H1 (cell line): ENCODE results near the gene CNDP2. TPM values are rescaled to one million over a fixed set of nuclear protein-coding genes. Genes with fewer than 3 reads are reported as not detected.

Experiments
- CTCF ChIA-PET: fragments of 300-600 bp; sonication (Branson Sonifier 250); formaldehyde crosslinking; loops from one replicate; lab custom pipeline; 2021; ENCODE audit not compliant: partially characterized antibody; lab: Charles Lee
- POLR2A ChIA-PET: fragments of 300-600 bp; sonication (Branson Sonifier 250); formaldehyde crosslinking; loops from one replicate; lab custom pipeline; 2021; ENCODE audit warnings: inconsistent platforms; ENCODE audit not compliant: partially characterized antibody; lab: Charles Lee
- DNase-seq, 2 experiments: peaks; one replicate each; pipeline versions ENCODE4 v3.0.0 to v3.0.0-alpha.2; 2010 to 2022; ENCODE audit warnings: low spot score in 2 of 2, low read depth in 1 of 2, mixed read lengths in 1 of 2
- FAIRE-seq: peaks from 2 replicates; lab custom pipeline; 2011; peaks lifted over from hg19 to GRCh38; lab: Jason Lieb, UNC
- H2AFZ ChIP-seq: 2 replicates; pipeline ENCODE4 v1.8.1; 2012; ENCODE audit warnings: low read length, inconsistent platforms
- H2AK5ac ChIP-seq: 2 replicates; pipeline ENCODE4 v1.6.1; 2013; ENCODE audit warnings: low read depth, low read length
- H2BK120ac ChIP-seq: replicated peaks from 2 replicates; pipeline ENCODE3; 2013; ENCODE audit warnings: low read depth, low read length, inconsistent platforms
- H2BK12ac ChIP-seq: 2 replicates; pipeline ENCODE4 v1.6.1; 2013; ENCODE audit warnings: low read depth, low read length
- H2BK15ac ChIP-seq: 2 replicates; pipeline ENCODE4 v1.6.1; 2013; ENCODE audit warnings: low read length
- H2BK20ac ChIP-seq: 2 replicates; pipeline ENCODE4 v1.6.1; 2013; ENCODE audit warnings: low read length
- H2BK5ac ChIP-seq: 2 replicates; pipeline ENCODE4 v1.6.1; 2013; ENCODE audit warnings: low read depth, low read length
- H3K14ac ChIP-seq: 2 replicates; pipeline ENCODE4 v1.6.1; 2013; ENCODE audit warnings: inconsistent platforms; ENCODE audit not compliant: insufficient read length
- H3K18ac ChIP-seq: 2 replicates; pipeline ENCODE4 v1.6.1; 2013; ENCODE audit warnings: low read length; ENCODE audit errors: extremely low read depth
- H3K23ac ChIP-seq: 2 replicates; pipeline ENCODE4 v1.6.1; 2013; ENCODE audit warnings: inconsistent platforms; ENCODE audit not compliant: insufficient read length
- H3K23me2 ChIP-seq: 2 replicates; pipeline ENCODE4 v1.6.1; 2013; ENCODE audit warnings: low read depth, low read length
- H3K27ac ChIP-seq: 2 replicates; pipeline ENCODE4 v1.6.1; 2011; ENCODE audit warnings: low read depth, low read length, inconsistent platforms
- H3K27me3 ChIP-seq, 4 experiments: replicated peaks in 1 of 4; 1 replicate in 1 of 4; 2 replicates in 3 of 4; pipeline versions ENCODE4 v1.6.1 to v1.8.1; 2011 to 2013; ENCODE audit warnings: low read length in 3 of 4, mild to moderate bottlenecking in 3 of 4, inconsistent platforms in 2 of 4, mixed read lengths in 2 of 4, moderate library complexity in 1 of 4; ENCODE audit not compliant: control insufficient read depth in 3 of 4, insufficient read depth in 3 of 4; ENCODE audit errors: extremely low read depth in 1 of 4
- H3K36me3 ChIP-seq, 4 experiments: 2 replicates each; pipeline versions ENCODE4 v1.6.1 to v1.8.1; 2011 to 2013; ENCODE audit warnings: mild to moderate bottlenecking in 4 of 4, low read length in 3 of 4, moderate library complexity in 2 of 4, control low read depth in 1 of 4, inconsistent platforms in 1 of 4; ENCODE audit not compliant: insufficient read depth in 4 of 4, control insufficient read depth in 2 of 4
- H3K4ac ChIP-seq: replicated peaks from 2 replicates; pipeline ENCODE3; 2013; ENCODE audit warnings: low read length, low read depth, mixed read lengths, inconsistent platforms; ENCODE audit not compliant: insufficient read length
- H3K4me1 ChIP-seq, 4 experiments: replicated peaks in 1 of 4; 1 replicate in 1 of 4; 2 replicates in 3 of 4; pipeline versions ENCODE4 v1.6.1 to v1.8.1; 2011 to 2013; ENCODE audit warnings: low read length in 3 of 4, inconsistent platforms in 2 of 4, mixed read lengths in 1 of 4; ENCODE audit not compliant: insufficient read depth in 4 of 4, control insufficient read depth in 3 of 4
- H3K4me2 ChIP-seq, 2 experiments: 2 replicates each; pipeline versions ENCODE4 v1.6.1 to v1.8.1; 2011 to 2013; ENCODE audit warnings: low read depth in 2 of 2, low read length in 2 of 2, control low read depth in 1 of 2, inconsistent platforms in 1 of 2, mild to moderate bottlenecking in 1 of 2; ENCODE audit not compliant: insufficient read depth in 1 of 2
- H3K4me3 ChIP-seq, 4 experiments: fragments of 200-600, 300-600 bp in 1 of 4; sonication (generic), shearing (Covaris generic), sonication (Bioruptor Twin) in 1 of 4; 2 replicates each; pipeline versions ENCODE4 v1.5.1 to v1.8.1; 2011 to 2016; ENCODE audit warnings: low read length in 4 of 4, low read depth in 3 of 4, control low read depth in 2 of 4, inconsistent platforms in 2 of 4, mild to moderate bottlenecking in 2 of 4, mixed read lengths in 1 of 4, moderate library complexity in 1 of 4; ENCODE audit not compliant: insufficient read depth in 2 of 4; ENCODE audit errors: extremely low read depth in 1 of 4
- H3K56ac ChIP-seq: replicated peaks from 2 replicates; pipeline ENCODE3; 2013; ENCODE audit warnings: low read depth, mild to moderate bottlenecking, mixed read lengths, low read length, inconsistent platforms; ENCODE audit not compliant: insufficient read length
- H3K79me1 ChIP-seq: 2 replicates; pipeline ENCODE4 v1.6.1; 2013; ENCODE audit warnings: low read depth, low read length, control low read depth
- H3K79me2 ChIP-seq, 2 experiments: 2 replicates each; pipeline versions ENCODE4 v1.6.1 to v1.8.1; 2012 to 2013; ENCODE audit warnings: low read length in 2 of 2, mild to moderate bottlenecking in 2 of 2, inconsistent platforms in 1 of 2; ENCODE audit not compliant: insufficient read depth in 2 of 2, control insufficient read depth in 1 of 2
- H3K9ac ChIP-seq, 4 experiments: replicated peaks in 1 of 4; 1 replicate in 1 of 4; 2 replicates in 3 of 4; pipeline versions ENCODE4 v1.6.1 to v1.8.1; 2011 to 2013; ENCODE audit warnings: low read depth in 3 of 4, low read length in 3 of 4, control low read depth in 2 of 4, mild to moderate bottlenecking in 2 of 4, moderate library complexity in 2 of 4, inconsistent platforms in 1 of 4; ENCODE audit errors: extremely low read depth in 1 of 4
- H3K9me3 ChIP-seq, 2 experiments: 2 replicates each; pipeline versions ENCODE4 v1.6.1 to v1.8.1; 2012 to 2013; ENCODE audit warnings: mild to moderate bottlenecking in 2 of 2, moderate library complexity in 2 of 2, control low read depth in 1 of 2, inconsistent platforms in 1 of 2, low read depth in 1 of 2, low read length in 1 of 2, mixed read lengths in 1 of 2; ENCODE audit not compliant: insufficient read depth in 2 of 2
- H4K20me1 ChIP-seq, 2 experiments: replicated peaks in 1 of 2; 2 replicates each; pipeline versions ENCODE3 to v1.8.1; 2011 to 2013; ENCODE audit warnings: inconsistent platforms in 2 of 2, low read length in 2 of 2, mild to moderate bottlenecking in 1 of 2; ENCODE audit not compliant: insufficient read depth in 2 of 2, control insufficient read depth in 1 of 2
- H4K5ac ChIP-seq: 2 replicates; pipeline ENCODE4 v1.6.1; 2013; ENCODE audit warnings: low read length, low read depth, mixed read lengths, inconsistent platforms; ENCODE audit not compliant: insufficient read length
- H4K8ac ChIP-seq: 2 replicates; pipeline ENCODE4 v1.8.0; 2013; ENCODE audit warnings: mild to moderate bottlenecking, moderate library complexity, low read length, inconsistent platforms; ENCODE audit not compliant: insufficient read depth; ENCODE audit errors: extremely low read depth
- H4K91ac ChIP-seq: replicated peaks from 2 replicates; pipeline ENCODE3; 2013; ENCODE audit warnings: low read length, mixed read lengths, inconsistent platforms; ENCODE audit not compliant: insufficient read length
- ASH2L ChIP-seq: fragments of 200-600, 300-600 bp; sonication (generic); IDR thresholded peaks from one replicate; pipeline ENCODE4 v1.7.1; 2017; ENCODE audit warnings: low read length
- GTF2F1 ChIP-seq: IDR thresholded peaks from 2 replicates; pipeline ENCODE4 v1.6.1; 2012; ENCODE audit warnings: low read depth, low read length, improper control_type of control experiment, borderline replicate concordance
- KDM4A ChIP-seq: IDR thresholded peaks from one replicate; pipeline ENCODE4 v1.7.1; 2012; ENCODE audit warnings: low read depth, mild to moderate bottlenecking, moderate library complexity, low read length, inconsistent platforms; ENCODE audit not compliant: severe bottlenecking
- MAFK ChIP-seq: IDR thresholded peaks from 2 replicates; pipeline ENCODE4 v1.6.1; 2012; ENCODE audit warnings: low read depth, mild to moderate bottlenecking, improper control_type of control experiment, low read length
- POLR2AphosphoS5 ChIP-seq: IDR thresholded peaks from 2 replicates; pipeline ENCODE4 v1.6.1; 2011; ENCODE audit warnings: low read depth, low read length
- POU5F1 ChIP-seq: IDR thresholded peaks from 2 replicates; pipeline ENCODE4 v1.6.1; 2011; ENCODE audit warnings: low read depth, mild to moderate bottlenecking, low read length, moderate library complexity
- RFX5 ChIP-seq: IDR thresholded peaks from 2 replicates; pipeline ENCODE4 v1.6.1; 2011; ENCODE audit warnings: low read depth, low read length, improper control_type of control experiment, borderline replicate concordance
- RXRA ChIP-seq: IDR thresholded peaks from 2 replicates; pipeline ENCODE4 v1.6.1; 2011; ENCODE audit warnings: low read depth, mild to moderate bottlenecking, low read length, moderate library complexity; ENCODE audit not compliant: insufficient read depth
- SAP30 ChIP-seq: fragments of 300-600 bp; sonication (generic); IDR thresholded peaks from 2 replicates; pipeline ENCODE4 v1.7.1; 2012; ENCODE audit warnings: low read length, moderate library complexity, mild to moderate bottlenecking, inconsistent platforms; ENCODE audit not compliant: insufficient read depth, insufficient replicate concordance
- SIN3A ChIP-seq, 2 experiments: IDR thresholded peaks in 1 of 2; conservative IDR thresholded peaks in 1 of 2; 2 replicates each; pipeline ENCODE4 v1.6.1; 2011 to 2012; ENCODE audit warnings: low read length in 2 of 2, improper control_type of control experiment in 1 of 2, low read depth in 1 of 2, mild to moderate bottlenecking in 1 of 2
- TAF1 ChIP-seq: IDR thresholded peaks from 2 replicates; pipeline ENCODE4 v1.6.1; 2011; ENCODE audit warnings: mild to moderate bottlenecking, low read depth, low read length
- ZNF274 ChIP-seq: IDR thresholded peaks from 2 replicates; pipeline ENCODE4 v1.7.0; 2012; ENCODE audit warnings: low read length, borderline replicate concordance; ENCODE audit errors: extremely low read depth
- WGBS, 2 experiments: shearing (Covaris generic) in 1 of 2; methylation state at CpG; one replicate each; pipeline versions ENCODE4 v1.1.6 to v1.1.7; 2013 to 2015; ENCODE audit warnings: low lambda C conversion rate in 2 of 2, mixed read lengths in 2 of 2, inconsistent platforms in 1 of 2, low coverage in 1 of 2, missing lambda C conversion rate in 1 of 2; ENCODE audit not compliant: insufficient replicate concordance in 2 of 2, insufficient coverage in 1 of 2, insufficient read length in 1 of 2; ENCODE audit errors: extremely low coverage in 1 of 2, missing lambda C conversion rate in 1 of 2; 5-methylcytosine and 5-hydroxymethylcytosine counted together
- polyA plus RNA-seq, 7 experiments: library from polyadenylated mRNA; depleted of rRNA in 3 of 7; stranded (reverse) in 5 of 7; unstranded in 2 of 7; fragments of >200 nt in 5 of 7; fragments of 200-250 nt in 2 of 7; gene quantifications; 1 replicate in 5 of 7; 2 replicates in 1 of 7; 4 replicates in 1 of 7; pipeline versions ENCODE4 v1.2.1 to v1.2.3, GENCODE V29; 2011 to 2013; ENCODE audit warnings: missing spikeins in 2 of 7, mixed read lengths in 2 of 7
- total RNA-seq: library from RNA; stranded (reverse); fragmentation: NEBNext Ultra II Directional; extraction: Animal tissue kit (Norgen Biotek cat#: 25700); gene quantifications from 2 replicates; pipeline ENCODE4 v1.2.1, GENCODE V29; 2021

The CNDP2 gene
- total and polyA plus RNA-seq, 2 of the 8 experiments (the other 6 are each of a cell fraction or from before 2014, with no cell fraction given) = 71.8 to 243 TPM

DNA sequence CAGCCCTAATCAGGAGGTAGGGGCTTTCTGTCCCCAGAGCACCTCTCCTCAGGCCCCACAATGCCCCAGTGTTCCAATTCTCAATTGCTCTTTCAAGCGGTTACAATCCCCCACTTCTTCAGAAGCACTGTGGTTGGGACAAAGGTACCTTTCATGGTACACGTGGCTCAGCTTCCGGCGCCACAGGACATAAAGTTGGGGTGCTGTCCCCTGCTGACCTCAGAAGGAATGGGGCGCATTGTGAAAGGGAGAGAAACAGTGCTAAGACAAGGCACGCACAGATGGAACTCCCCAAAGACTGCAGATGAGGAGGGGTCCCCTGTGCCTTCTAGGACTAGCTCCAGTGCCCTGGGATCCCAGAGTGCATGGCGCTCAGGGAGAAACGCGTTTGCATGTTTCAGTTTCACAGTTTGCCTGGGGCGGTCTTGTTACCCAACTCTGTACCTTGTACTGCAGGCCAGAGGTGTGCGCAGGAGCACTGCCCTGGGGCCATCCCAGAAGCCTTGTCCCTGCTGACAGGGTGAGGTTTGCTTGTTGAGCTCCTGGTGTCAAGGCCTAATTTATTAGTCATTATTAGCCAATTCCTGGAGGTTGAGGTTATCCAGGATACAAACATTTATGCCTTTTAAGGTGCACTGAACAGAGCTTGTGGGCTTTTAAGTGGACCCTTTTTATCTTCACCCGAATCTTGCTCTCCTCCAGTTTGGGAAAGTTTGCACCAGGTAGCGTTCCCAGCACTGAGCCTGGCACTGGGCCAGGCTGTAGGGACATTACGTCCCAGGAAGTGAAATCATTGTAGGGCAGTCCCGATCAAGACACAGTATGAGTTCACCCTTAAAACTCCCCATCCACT lies 45.8 kb downstream of the CNDP2 start:
- Histone ChIP-seq H2BK20ac (no peak overlapping the region), H3K23ac (no peak overlapping the region), H3K23me2 (no peaks in the 10 kb centered on the region), H2BK15ac (no peak overlapping the region), H3K56ac (no peak overlapping the region), H2BK12ac (no peak overlapping the region), H2AK5ac (no peak overlapping the region), H3K9ac (no peak overlapping the region), H4K8ac (no peak overlapping the region; the same call in 1 of the 2 replicates), H3K79me2 (no peaks in the 10 kb centered on the region), H3K14ac (no peak overlapping the region), H3K36me3 (no peaks in the 10 kb centered on the region), H2BK5ac (no peak overlapping the region), H4K5ac (no peak overlapping the region), H3K27me3 (no peaks in the 10 kb centered on the region), H3K4me1 (no peaks in the 10 kb centered on the region; a peak in 1 of 7 replicates), H3K9me3 (peaks cover 0 to 5% of the 10 kb centered on the region in 2 experiments; a peak in 1 of 4 replicates), H3K18ac (no peak overlapping the region), H4K91ac (no peak overlapping the region), H4K20me1 (peaks cover 0 to 2% of the 10 kb centered on the region in 2 experiments), H3K79me1 (no peaks in the 10 kb centered on the region), H3K4ac (no peak overlapping the region), H2BK120ac (no peak overlapping the region), H3K4me2 (no peak overlapping the region), H2AFZ (no peak overlapping the region; the same call in 1 of the 2 replicates), H3K27ac (no peak overlapping the region), H3K4me3 (no peak overlapping the region)
- DNase-seq = no peak
- POLR2A ChIA-PET = no interaction called here
- no peak for FAIRE-seq
- WGBS, 2 experiments = 92% methylated on average over 15 of the region's 15 CpGs; no CpG with 5 or more reads in 1 of the 2 experiments
- CTCF ChIA-PET = interaction anchor here (1.0 to 2.6 kb wide), 2 partner anchors 10 to 16 kb away, joined by 3 to 14 read pairs; no protein-coding TSS in a partner anchor
- TF ChIP-seq SAP30 (no peak), POU5F1 (no peak), ASH2L (no peak), GTF2F1 (no peak), RFX5 (no peak), POLR2AphosphoS5 (no peak), MAFK (no peak), SIN3A (conservative IDR thresholded peaks at IDR 0.05 in 1 of 2, IDR thresholded peaks at IDR 0.05 in 1 of 2; ENCODE audit: low read depth in 1 of 2, low read length in 2 of 2) (no peak), RXRA (no peak), ZNF274 (no peak), TAF1 (no peak), KDM4A (no peak)
